Uterus (tissue), 4 donors: ENCODE results near the gene NECTIN4. TPM values are rescaled to one million over a fixed set of nuclear protein-coding genes. Genes with fewer than 3 reads are reported as not detected.

Experiments used
- DNase-seq, 2 donors: peaks; one replicate each; pipeline ENCODE4 v3.0.0-alpha.2; 2019 to 2020
- H3K27ac ChIP-seq, 2 donors: fragments of 200-600 bp; sonication (generic); 1 replicate in 1 of 2; 2 replicates in 1 of 2; pipeline ENCODE4 v1.5.1; 2016 to 2018
- H3K27me3 ChIP-seq, 2 donors: fragments of 200-600 bp; sonication (generic); one replicate each; pipeline ENCODE4 v1.5.1; 2018 to 2019; ENCODE audit warnings: control low read depth in 1 of 2
- H3K36me3 ChIP-seq, 2 donors: fragments of 200-600 bp; sonication (generic); one replicate each; pipeline ENCODE4 v1.5.1; 2019; ENCODE audit warnings: control low read depth in 1 of 2
- H3K4me1 ChIP-seq, 2 donors: fragments of 200-600 bp; sonication (generic); one replicate each; pipeline ENCODE4 v1.5.1; 2018 to 2019; ENCODE audit warnings: control low read depth in 1 of 2
- H3K4me3 ChIP-seq, 2 donors: fragments of 200-600 bp; sonication (generic); 1 replicate in 1 of 2; 2 replicates in 1 of 2; pipeline ENCODE4 v1.5.1; 2018 to 2019; ENCODE audit warnings: mild to moderate bottlenecking in 1 of 2
- H3K9me3 ChIP-seq, 2 donors: fragments of 200-600 bp; sonication (generic); one replicate each; pipeline ENCODE4 v1.5.1; 2019; ENCODE audit warnings: control low read depth in 1 of 2
- POLR2A ChIP-seq, 2 donors: fragments of 450-650 bp; IDR thresholded peaks; one replicate each; pipeline ENCODE4 v1.6.1; 2016; ENCODE audit warnings: antibody characterized with exemption in 2 of 2, mild to moderate bottlenecking in 1 of 2, moderate library complexity in 1 of 2
- intact Hi-C: fragments of 100-400 bp; cut with DNase I; formaldehyde crosslinking; loops from one replicate; pipeline ENCODE4 v1.15.1; 2023; ENCODE audit warnings: low total_unique reads
- total RNA-seq, 4 donors: library from RNA; depleted of rRNA in 3 of 4; stranded (reverse); fragments of >200 nt in 3 of 4; gene quantifications; one replicate each; pipeline versions ENCODE4 v1.1.0 to v1.2.4, GENCODE V29; 2014 to 2023
- TF ChIP-seq, protein P1 (sequence below), 4 experiments: fragments of 200-600 bp in 2 of 4; fragments of 450-650 bp in 2 of 4; sonication (generic) in 2 of 4; IDR thresholded peaks; one replicate each; pipeline ENCODE4 v1.5.1; 2016 to 2019; ENCODE audit warnings: antibody characterized with exemption in 4 of 4, mild to moderate bottlenecking in 2 of 4, moderate library complexity in 1 of 4
- donor health status: DM: yes; HTN: yes; CAD: no.

The NECTIN4 gene
- total RNA-seq, 4 donors from 2014 or later = 2.1 TPM; not detected in 3

DNA sequence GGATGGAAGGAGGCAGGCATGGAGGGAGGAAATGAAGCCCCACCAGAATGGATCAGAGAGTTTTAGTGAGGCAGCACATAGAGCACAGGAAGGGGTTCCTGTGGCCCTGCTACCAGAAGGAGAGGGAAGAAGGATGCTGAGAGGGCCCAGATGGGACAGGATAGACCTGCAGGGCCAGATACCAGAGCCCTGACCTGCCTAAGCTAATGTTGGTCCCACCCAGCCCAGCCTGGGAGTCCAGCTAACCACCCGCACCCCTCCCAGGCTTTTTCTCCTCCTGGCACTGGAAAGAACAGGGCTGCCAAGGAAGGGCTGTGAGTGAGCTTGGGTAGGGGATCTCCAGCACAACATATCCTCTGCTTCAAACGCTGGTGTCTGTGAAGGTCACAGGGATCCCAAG, 6.9 kb downstream of the NECTIN4 start:
- no peaks in the 10 kb centered on the region for H3K27me3 ChIP-seq
- H3K27ac ChIP-seq = no peak overlapping the region
- TF ChIP-seq, protein P1, sequence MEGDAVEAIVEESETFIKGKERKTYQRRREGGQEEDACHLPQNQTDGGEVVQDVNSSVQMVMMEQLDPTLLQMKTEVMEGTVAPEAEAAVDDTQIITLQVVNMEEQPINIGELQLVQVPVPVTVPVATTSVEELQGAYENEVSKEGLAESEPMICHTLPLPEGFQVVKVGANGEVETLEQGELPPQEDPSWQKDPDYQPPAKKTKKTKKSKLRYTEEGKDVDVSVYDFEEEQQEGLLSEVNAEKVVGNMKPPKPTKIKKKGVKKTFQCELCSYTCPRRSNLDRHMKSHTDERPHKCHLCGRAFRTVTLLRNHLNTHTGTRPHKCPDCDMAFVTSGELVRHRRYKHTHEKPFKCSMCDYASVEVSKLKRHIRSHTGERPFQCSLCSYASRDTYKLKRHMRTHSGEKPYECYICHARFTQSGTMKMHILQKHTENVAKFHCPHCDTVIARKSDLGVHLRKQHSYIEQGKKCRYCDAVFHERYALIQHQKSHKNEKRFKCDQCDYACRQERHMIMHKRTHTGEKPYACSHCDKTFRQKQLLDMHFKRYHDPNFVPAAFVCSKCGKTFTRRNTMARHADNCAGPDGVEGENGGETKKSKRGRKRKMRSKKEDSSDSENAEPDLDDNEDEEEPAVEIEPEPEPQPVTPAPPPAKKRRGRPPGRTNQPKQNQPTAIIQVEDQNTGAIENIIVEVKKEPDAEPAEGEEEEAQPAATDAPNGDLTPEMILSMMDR (IDR thresholded peaks at IDR 0.05) = no peak
- TF ChIP-seq POLR2A (IDR thresholded peaks at IDR 0.05) = no peak
- H3K4me1 ChIP-seq = no peaks in the 10 kb centered on the region
- no peak overlapping the region for H3K4me3 ChIP-seq
- no peaks in the 10 kb centered on the region for H3K9me3 ChIP-seq
- DNase-seq = no peak
- H3K36me3 ChIP-seq = no peaks in the 10 kb centered on the region
- intact Hi-C loops = no loop called here

DNA sequence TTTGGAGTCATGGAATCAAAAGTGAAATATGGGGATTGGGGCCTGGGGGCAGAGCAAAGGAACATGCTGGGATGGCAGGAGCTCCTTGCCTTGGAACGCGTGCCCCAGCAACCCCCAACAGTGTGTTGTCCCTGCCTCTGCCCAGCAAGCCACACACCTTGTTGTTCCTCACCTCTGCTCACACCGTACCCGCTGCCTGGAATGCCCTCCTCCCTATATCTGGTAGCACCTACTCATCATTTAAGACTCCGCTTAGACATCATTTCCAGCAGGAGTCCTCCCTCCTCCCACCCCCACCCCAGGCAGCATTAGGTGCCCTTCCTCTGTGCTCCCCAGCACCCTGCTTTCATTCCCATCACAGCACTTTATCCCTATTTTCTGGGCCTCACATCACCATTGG, 7.8 kb downstream of the NECTIN4 start:
- intact Hi-C loops = no loop called here
- Histone ChIP-seq H3K4me3 (no peak overlapping the region), H3K4me1 (no peaks in the 10 kb centered on the region), H3K36me3 (no peaks in the 10 kb centered on the region), H3K9me3 (no peaks in the 10 kb centered on the region), H3K27ac (no peak overlapping the region), H3K27me3 (no peaks in the 10 kb centered on the region)
- no peak for DNase-seq
- no peak for TF ChIP-seq POLR2A (IDR thresholded peaks at IDR 0.05)
- TF ChIP-seq, protein P1 (IDR thresholded peaks at IDR 0.05) = no peak

DNA sequence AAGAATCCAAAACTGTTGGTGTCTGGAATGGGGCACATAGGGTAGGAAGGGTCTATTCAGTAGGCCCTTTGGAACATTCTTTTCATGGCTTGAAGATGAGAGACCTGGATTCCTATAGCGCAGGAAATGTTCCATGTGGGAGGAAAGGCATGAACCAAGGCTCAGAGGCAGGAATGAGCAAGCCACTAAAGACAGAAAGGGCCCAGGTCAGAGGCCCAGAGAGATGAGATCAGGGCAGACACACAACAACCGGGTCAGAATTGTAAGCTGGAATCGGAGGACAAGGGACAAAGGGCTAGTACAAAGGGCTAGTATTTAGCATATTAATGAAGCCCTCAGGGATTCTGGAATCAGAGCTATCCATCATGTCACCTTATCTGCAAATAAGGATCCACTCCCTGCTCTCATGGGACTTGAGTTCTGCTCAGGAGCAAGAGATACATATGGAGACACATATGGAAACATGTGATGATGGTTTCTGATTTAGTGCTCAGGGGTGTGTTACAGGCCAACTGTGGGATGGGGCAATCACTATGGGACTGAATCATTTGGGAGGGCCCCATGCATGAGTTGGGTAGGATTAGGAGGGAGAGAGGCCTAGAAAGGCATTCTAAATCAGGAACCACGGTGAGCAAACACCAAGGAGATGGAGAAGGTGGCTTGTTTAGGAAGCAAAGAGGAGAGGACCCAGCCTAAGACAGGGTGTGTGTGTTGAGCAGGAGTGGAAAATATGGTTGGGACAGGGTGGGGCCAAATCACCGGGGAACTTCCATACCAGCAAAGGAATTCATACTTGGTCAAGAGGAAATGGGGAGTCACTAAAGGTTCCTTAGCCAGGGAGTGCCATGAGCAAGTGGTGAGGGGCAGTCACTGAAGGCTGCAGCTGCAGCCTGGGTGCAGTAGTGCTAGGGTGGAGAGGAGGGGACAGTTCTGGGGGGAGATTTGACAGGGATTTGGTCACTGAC, 8.6 kb downstream of the NECTIN4 start:
- Histone ChIP-seq H3K27me3 (no peaks in the 10 kb centered on the region), H3K36me3 (no peaks in the 10 kb centered on the region), H3K4me3 (no peak overlapping the region), H3K9me3 (no peaks in the 10 kb centered on the region), H3K27ac (no peak overlapping the region), H3K4me1 (no peaks in the 10 kb centered on the region)
- DNase-seq = no peak
- intact Hi-C loops = no loop called here
- no peak for TF ChIP-seq POLR2A (IDR thresholded peaks at IDR 0.05)
- TF ChIP-seq, protein P1 (IDR thresholded peaks at IDR 0.05) = no peak

DNA sequence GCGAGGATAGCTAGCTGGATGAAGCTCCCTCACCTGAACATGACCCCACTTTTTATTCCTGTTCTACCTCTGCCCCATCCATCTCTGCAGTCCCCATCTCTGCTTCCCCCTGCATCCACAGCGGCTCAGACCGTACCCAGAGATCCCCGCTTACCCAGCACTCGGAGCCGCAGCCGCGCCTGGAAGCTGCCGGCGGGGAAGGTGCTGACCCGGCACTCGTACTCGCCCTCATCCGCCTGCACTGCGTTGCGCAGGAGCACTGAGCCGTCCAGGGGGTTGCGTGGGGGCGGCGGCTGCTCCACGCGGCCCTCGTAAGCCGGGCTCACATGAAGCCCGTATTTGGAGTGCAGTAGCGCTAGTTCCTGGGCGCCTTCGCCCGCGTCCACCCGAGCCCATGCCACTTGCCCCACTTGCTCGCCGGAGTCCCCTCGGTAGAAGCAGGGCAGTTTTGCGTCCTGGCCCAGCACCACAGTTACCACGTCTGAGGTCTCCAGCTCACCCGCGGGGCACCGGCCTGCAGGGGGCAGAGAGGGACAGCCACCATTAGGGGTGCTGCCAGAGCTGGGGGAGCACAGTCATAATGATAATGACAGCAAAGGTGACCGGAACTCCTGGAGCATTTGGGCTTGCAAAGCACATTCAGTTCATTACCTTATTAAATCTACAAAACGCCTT, 9.8 kb downstream of the NECTIN4 start:
- DNase-seq = no peak
- Histone ChIP-seq H3K4me1 (no peaks in the 10 kb centered on the region), H3K4me3 (no peak overlapping the region), H3K9me3 (no peaks in the 10 kb centered on the region), H3K36me3 (no peaks in the 10 kb centered on the region), H3K27ac (no peak overlapping the region), H3K27me3 (no peaks in the 10 kb centered on the region)
- TF ChIP-seq POLR2A (IDR thresholded peaks at IDR 0.05) = no peak
- TF ChIP-seq, protein P1 (IDR thresholded peaks at IDR 0.05) = no peak
- intact Hi-C loops = no loop called here

GRCh38 chr1:161077426-161077825, 11.9 kb downstream of the NECTIN4 start:
- H3K36me3 ChIP-seq = no peaks in the 10 kb centered on the region
- H3K27ac ChIP-seq = no peak overlapping the region
- intact Hi-C loops = no loop called here
- no peaks in the 10 kb centered on the region for H3K9me3 ChIP-seq
- DNase-seq = no peak
- TF ChIP-seq, protein P1 (IDR thresholded peaks at IDR 0.05) = no peak
- no peak for TF ChIP-seq POLR2A (IDR thresholded peaks at IDR 0.05)
- no peaks in the 10 kb centered on the region for H3K27me3 ChIP-seq
- no peak overlapping the region for H3K4me3 ChIP-seq
- H3K4me1 ChIP-seq = no peaks in the 10 kb centered on the region
